CD4-positive, alpha-beta T cell treated with Interleukin-17A for 4 hours (primary cell): Measurements from ENCODE around the gene SIRT7.
"Not testable (repeated sequence)": the region's sequence is repeated elsewhere in the genome, so short reads cannot be mapped to it uniquely, and the experiment has no call there.

Experiments
- DNase-seq: peaks from one replicate; pipeline ENCODE4 v3.0.0-alpha.2; 2020; ENCODE audit warnings: mixed read lengths

SIRT7 gene

DNA sequence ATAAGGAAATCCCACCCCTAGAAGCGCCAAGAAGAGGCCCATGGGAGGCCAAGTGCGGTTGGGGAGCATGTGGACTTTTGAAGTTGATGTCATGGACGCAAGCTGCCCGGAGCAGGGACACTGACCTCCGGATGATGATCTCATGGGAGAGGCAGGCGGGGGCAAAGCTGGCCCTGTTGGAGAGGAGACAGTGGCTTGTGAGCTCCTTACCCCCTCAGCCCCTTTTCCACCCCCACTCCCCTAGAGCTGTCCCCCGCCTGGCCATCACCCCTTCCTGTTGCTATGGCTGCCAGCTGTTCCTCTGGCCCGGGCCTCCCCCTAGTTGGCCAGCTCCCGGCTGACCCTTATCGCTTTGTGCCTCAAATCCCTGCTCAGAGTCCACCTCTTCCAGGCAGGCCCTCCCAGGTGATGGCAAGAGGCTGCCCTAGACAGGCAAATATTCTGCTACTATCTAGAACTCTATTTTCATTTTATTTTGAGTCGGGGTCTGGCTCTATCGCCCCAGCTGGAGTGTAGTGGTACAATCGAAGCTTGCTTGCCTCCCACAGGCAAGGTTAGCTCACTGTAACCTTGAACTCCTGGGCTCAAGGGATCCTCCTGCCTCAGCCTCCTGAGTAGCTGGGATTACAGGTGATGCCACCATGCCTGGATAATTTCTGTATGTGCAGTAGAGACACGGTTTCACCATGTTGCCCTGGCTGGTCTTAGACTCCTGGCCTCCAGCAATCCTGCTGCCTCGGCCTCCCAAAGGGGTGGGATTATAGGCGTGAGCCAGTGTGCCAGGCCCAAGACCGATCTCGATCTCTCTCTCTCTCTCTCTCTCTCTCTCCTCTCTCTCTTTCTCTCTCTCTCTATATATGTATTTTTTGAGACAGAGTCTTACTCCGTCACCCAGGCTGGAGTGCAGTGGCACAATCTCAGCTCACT is 36.4 kb upstream of the SIRT7 start:
- no peak for DNase-seq

DNA sequence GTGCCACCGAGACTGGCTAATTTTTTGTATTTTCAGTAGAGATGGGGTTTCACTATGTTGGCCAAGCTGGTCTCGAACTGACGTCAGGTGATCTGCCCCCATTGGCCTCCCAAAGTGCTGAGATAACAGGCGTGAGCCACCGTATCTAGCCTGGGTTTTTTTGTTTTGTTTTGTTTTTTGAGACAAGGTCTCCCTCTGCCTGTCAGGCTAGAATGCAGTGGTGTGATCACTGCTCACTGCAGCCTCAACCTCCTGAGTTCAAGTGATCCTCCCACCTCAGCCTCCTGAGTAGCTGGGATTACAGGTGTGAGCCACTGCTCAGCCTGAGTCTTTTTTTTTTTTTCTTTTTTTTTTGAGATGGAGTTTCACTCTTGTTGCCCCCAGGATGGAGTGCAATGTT is 35.5 kb upstream of the SIRT7 start:
- DNase-seq = not testable (repeated sequence)

DNA sequence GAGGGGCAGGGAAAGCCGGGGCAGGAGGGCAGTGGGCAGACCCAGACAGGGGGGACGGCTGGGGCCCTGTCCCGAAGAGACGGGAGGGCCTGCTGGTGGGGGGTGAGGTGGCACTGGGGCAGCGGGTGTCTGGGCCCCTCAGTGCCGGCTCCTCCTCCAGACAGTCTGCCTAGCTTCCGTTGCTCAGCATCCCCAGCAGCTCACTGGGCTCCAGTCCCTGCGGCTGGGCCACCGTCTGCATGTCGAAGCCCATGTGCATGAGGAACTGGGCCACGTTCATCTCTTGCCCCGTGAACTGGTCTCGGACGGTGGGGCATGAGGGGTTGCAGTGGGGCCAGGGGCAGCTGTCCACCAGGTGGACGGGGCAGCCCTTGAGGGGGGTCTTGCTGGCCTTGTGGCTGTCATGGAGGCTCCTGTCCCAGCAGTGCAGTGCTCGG is 34.8 kb upstream of the SIRT7 start:
- DNase-seq = no peak

DNA sequence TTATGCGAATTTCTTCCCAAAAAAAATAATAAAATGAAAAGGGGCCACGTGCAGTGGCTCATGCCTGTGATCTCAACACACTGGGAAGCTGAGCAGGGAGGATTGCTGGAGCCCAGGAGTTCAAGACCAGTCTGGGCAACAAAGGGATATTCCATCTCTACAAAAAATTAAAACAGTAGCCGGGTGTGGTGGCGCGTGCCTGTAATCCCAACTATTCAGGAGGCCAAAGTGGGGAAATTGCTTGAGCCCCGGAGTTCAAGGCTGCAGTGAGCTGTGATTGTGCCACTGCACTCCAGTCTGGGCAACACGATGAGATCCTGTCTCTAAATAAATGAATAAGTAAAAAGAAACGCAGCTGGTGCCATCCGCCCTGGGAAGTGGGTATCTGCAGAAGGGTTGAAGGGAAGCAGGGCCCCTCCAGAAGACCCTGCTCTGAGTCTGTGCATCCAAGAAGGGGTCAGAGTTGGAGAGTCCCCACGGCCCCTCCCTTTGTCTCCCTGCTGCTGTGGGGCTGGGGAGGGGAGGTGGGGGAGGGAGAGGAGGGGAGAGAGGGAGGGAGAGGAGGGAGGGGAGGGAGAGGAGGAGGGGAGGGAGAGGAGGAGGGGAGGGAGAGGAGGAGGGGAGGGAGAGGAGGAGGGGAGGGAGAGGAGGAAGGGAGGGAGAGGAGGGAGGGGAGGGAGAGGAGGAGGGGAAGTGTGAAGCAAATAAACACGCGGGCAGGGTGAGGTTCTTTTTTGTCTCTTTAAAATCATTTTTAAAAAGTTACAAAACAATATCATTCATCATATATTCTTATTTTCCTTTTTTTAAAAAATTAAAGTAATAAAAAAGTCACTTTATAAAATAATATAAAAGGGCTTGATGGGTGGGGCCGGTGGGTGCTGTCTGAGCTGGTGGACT is 34.1 kb upstream of the SIRT7 start:
- no peak for DNase-seq

DNA sequence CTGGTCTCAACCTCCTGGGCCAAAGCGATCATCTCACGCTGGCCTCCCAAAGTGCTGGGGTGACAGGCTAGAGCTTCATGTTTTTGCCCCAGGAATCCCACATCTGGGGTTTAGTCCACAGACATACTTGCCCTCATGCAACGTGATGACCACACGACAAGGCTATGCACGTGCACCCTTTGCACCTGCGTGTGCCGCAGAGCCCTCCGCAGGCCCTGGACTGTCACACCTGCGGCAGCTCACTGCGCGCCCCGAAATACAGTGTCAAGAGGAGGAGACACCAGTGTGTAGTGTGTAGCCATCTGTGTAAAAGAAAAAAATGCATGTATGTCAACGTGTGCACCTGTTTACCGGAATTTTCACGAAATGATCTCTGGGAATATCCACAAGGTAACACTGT is 32.5 kb upstream of the SIRT7 start:
- no peak for DNase-seq

DNA sequence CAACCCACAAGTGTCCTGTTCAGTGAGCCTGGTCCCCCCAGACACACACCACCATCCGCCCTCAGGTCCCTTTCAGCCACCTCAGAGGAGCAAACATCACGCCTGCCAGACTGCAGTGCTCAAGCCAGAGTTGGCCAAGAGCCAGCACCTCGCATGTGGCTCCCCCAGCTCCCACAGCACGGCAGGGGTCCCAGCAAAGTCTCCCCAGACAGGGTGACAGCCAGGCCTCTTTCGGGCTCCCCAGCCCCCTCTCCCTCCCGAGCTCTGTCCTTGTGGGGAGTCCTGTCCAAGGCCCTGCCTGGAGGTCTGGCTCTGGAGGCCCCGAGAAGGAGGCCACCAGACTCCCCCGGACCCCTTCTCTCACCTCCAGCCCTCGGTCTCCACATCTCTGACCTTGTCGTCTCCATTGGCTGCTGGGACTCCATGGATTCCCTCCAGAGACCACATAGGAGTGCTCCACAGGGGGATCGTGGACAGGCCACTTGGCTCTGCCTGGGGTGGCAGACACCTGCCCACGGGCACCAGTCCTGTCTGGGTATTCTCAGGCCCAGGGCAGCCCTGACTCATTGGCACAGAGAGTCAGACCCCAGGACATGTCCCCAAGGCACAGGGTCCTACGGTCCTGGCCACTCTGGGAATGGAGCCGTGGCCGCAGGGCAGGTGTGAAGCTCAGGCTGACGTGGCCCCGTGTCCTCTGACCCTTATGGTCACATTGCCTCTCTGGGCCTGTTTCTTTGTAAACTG is 30.8 kb upstream of the SIRT7 start:
- DNase-seq = no peak

DNA sequence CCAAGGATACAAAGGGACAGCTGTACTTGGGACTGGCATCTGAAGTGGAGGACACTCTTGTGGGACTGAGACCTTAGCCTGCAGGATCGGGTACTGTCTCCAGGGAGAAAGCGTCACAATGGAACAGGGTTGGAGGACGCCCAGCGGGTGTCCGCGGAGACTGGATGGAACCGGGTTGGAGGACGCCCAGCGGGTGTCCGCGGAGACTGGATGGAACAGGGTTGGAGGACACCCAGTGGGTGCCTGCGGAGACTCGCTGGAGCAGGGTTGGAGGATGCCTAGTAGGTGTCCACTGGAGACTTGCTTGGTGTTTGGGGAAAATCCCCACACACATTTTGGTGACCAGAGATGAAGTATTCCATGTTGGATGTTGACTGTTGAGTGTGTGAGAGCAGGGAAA is 29.2 kb upstream of the SIRT7 start, which contains the start of gene MYADML2:
Gene MYADML2, minus strand, starts transcription at position 45 of the 400 bp plus-strand sequence. CDS start 5,492 bp downstream, outside the sequence.
- DNase-seq = no peak

DNA sequence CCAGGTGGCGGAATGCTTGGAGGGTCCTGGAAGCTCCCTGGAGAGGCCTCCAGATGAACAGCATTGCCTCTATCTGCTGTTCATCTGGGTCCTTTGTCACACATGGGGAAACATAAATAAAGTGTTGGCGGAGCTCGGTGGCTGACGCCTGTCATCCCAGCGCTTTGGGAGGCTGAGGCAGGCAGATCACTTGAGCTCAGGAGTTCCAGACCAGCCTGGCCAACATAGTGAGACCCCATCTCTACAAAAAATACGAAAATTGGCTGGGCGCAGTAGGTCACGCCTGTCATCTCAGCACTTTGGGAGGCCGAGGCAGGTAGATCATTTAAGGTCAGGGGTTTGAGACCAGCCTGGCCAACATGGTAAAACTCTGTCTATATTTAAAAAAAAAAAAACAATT is 26.9 kb upstream of the SIRT7 start:
- DNase-seq = no peak

DNA sequence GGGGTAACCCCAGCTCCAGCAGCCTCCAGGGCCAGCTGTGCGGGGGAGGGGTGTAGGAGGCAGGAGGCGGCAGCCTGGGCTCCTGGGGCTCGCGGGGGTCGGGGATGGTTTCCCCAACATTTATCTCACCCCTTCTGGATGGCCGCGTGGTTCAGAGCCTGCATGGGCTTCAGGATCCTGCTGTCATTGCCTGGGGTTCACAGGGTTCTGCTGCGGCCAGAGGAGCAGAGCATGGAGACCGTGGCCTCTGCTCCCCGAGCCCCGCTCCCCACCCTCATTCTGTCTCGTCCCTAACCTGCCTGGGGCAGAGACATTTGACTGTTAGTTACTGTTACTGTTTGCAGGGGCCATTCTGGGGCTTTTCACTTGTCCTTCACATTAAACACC is 24.2 kb upstream of the SIRT7 start:
- no peak for DNase-seq

DNA sequence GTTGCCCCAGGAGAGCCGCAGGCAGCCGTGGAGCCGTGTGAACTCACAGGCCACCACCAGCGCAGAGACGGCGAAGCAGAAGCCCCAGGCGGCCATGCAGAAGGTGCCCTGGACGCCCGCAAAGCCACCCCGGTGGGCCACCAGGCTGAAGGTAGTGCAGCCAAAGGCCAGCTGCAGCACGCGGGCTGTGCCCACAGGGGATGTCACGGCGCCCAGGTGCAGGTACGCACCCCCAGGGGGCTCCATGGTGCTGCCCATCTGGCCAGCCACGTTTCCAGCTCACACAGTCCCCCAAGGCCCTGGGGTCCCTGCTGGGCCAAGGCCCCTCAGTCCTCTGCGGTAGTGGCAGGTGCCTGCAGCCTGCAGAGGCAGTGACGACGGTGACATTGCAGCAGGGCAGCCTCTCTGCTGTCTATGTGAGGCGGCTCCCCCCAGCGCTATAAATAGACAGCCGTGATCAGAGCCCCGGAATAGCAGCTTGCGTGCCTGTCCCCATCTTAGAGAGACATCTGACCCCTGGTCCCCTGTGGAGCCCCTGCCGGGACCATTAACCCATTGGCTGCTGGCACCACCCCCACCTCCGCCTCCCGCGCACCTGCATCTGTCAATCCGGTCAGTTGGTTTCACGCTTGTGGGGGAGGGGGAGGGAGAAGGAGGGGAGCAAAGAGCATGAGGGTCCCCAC is 23.6 kb upstream of the SIRT7 start:
- DNase-seq = no peak

DNA sequence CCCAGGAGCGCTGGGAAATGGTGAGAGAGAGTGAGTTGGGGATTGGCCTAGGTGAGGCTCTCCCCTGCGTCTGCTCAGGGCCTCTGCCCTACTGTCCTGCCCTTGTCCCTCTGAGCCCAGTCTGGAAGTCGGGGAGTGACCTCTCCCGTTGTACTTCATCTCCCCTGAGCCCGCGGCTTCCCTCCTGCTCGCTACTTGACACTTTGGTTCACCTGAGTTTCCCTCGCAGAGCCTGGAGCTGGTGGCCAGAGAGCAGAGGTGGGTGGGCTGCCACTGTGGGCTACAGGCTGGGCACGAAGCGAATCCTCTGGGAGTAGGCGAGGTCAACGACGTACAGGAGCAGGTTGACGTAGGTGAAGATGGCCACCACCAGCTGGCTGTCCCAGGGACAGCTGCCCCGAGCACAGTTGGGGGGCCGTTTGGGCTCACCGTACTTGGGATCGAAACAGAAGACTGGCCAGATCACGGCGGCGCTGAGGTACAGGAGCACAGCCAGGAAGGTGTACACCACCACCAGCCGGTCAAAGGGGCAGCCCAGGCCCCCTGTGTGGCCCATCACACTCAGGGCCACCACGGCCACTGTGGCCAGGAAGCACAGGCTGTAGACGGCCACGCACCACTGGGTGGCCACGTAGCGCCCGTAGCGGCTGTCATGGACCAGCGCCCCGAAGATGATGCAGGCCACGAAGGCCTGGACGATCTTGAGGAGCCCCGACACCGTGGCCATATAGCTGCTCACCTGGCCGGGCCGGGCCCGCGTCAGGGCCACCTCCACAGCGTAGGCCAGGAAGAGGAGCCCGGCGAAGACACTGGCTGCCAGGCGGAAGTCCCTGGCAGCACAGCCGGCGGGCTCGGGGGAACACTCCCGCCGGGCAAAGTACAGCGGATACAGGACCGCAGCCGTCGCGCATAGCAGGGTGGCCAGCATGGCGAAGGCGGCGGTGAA is 22.8 kb upstream of the SIRT7 start:
- no peak for DNase-seq

DNA sequence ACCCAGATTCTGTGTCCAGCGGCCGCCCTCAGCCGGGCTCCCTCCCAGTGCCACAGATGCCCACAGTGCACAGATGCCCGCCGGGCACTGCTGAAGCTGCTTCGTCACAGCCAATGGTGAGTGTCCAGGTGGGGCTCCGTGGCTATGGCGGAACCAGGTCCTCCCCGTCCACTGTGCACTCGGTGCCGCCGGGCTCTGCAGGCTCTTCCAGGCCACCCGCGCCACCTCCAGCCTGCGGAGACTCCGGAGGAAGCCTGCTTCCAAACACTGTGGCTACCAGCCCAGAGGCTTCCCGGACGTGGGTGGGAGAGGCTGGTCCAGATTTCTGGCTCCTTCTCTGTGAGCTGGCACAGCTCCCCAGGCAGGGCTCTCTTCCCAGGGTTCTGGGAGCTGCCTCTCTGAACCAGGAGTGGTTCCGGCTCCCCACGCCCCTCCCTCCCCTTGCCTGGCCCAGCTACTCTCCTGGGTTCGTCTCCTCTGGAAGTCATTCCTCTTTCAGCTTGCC is 22.0 kb upstream of the SIRT7 start:
- DNase-seq = no peak

DNA sequence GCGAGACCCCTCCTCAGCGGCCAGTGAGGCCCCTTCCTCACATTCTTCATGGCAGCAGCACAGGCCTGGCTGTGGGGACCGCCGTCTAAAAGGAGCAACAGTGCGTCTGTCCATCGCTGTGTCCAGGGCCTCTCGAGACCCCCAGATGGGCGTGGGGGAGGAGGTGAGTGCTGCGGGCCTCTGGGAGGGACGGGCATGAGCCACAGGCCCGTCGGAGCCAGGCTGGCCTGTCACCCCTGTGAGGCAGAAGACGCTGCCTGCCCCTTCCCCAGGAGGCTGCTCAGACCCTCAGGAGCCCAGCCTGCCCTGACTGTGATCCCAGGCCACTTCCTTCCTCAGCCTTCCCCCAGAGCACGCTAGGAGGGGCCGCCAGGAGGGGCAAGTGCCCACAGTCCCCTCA is 21.2 kb upstream of the SIRT7 start:
- DNase-seq = no peak

DNA sequence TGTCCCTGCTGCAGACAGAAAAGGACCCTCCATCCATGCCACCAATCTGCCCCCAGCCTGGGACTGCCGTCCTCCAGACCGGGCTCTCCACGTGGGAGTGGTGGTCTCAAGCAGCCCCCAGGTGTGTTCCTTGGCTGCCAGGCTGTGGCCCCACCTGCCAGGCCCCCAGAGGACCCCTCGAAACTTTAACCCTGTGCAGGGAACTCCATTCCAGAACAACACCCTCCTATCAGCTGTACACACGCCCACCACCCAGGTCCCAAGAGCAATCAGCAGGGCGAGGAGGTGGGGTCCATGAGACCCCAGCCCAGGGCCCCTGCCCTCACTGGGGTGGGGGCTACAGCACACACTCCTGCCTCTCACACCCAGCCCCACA is 17.7 kb upstream of the SIRT7 start:
- DNase-seq = no peak

DNA sequence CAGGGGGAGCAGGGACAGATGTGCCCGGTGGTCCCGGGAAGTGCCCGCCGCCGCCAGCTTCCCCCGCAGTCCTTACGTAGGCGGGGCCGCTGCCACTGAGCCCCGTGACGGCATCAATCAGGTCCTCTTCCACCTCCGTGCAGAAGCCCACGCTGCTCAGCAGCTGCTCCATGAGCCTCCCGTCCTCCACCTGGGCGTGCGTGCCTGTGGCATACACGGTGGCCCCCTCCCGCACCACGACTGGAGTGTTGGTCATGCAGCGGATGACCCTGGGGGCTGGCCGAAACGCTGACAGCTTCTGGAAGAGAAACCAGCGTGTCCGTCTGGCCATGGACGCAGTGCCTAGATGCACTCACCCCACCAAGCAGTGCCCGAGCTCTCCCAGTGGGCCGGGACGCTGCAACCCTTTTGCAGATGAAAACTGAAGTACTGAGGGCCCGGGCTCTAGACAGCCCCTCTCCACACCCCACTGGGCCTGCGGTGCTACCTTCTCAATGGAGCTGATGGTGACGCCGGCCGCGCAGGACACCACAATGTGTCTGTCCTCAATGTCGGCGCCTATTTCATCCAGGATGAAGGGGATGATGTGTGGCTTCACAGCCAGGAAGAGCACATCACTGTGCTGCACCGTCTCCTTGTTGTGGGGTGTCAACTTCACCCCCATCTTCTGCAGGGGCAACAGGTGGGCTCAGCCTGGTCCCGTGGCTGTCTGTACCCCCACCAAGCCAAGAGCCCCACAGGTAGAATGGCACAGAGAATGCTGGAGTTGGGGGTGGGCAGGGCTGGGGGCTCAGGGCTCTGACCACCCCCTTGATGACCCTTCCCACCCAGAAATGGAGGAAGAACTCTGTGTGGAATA is 17.1 kb upstream of the SIRT7 start:
- no peak for DNase-seq

DNA sequence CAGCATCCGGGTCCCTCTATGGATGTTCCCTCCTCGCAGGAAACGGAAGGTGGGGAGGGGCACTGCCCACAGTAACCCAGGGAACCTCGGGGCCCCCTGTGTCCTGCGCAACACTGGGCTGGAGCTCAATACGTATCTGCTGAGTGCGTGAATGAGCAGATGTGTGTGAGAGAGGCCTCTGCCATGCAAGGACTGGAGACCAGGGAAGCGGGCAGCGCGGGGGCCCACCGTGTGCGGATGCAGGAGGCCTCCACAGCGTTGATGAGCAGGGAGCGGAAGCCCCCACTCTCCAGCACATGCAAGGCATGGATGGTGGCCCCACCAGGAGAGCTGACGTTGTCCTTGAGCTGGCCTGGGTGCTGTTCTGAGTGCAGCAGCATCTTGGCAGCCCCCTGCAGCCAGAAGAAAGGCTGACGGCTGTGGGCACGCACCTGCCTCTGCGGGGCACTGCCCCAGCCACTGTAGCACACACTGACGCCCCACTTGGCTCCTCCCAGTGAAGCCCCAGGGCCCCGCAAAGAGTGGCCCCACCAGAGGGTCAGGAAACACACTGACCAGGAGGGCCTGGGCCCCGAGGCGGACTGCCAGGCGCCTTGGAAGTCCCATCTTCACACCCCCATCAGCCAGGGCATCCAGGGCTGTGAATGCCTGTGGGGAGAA is 16.3 kb upstream of the SIRT7 start:
- DNase-seq = no peak

DNA sequence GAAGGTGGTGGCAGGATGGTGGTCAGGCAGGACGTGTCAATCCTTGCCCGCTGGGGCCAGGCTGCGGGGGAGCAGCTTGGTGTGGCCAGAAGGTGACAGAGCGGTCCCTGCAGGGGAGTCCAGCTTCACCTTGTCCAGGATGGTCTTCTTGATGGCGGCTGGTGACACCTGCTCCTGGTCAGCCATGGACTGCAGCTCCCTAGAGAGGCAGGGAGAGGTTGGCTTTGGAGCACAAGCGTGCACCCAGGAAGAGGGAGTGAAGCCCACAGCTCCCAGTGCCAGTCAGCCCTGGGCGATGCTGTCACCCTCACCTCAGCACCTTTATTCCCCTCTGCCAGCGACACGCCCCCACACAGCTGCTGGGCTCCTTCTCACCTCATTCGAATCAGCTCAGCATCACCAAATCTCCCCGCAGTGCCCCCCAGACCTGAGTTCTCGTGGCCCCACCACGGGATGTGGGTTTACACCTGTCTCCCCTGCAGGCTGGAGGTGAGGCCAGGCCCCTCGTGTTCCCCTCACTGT is 15.3 kb upstream of the SIRT7 start:
- DNase-seq = no peak

DNA sequence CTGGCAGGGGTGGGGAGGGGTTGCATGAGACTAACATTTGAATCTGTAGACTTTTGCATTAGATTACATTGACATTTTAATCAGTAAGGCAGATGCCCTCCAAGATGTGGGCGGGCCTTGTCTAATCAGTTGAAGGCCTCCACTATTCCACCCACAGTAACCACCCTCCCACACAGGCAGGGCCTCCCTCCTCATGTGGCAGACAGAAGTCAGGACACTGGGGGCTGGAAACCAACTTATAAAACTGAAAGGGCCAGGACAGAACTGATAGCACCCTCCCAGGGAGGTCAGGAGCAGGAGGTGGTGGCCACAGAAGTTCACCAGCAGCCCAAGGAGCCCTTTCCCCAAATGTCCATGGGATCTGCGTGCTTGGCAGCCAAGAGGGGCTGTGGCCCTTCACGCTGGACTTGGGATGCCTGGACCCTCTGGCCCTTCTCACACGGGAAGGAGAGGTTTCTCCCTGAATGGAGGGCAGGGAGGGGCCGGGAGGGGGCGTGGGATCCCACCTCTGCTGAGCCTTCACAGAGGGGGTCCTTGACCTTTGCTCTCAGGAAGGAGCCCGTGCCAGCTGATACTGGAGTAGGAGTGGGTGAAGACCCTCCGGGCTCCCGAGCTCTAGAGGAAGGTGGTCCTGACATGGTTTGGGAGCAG is 14.5 kb upstream of the SIRT7 start:
- no peak for DNase-seq
